Heart right ventricle (tissue), 16 donors: ENCODE data around the gene ANKRD33B. TPM values are rescaled to one million over a fixed set of nuclear protein-coding genes. Genes with fewer than 3 reads are reported as not detected.

Source experiments
- ATAC-seq, 8 donors: fragments of 200-7000 bp; cut with Tn5 transposase; one replicate each; pipeline ENCODE4 v1.9.1; 2020; ENCODE audit warnings: mild to moderate bottlenecking in 8 of 8, moderate library complexity in 8 of 8, moderate number of reproducible peaks in 1 of 8
- DNase-seq, 2 donors: peaks; one replicate each; pipeline ENCODE4 v3.0.0-alpha.2; 2020
- H3K27ac ChIP-seq, 10 donors: fragments of 200-600 bp; sonication (generic) in 2 of 10; one replicate each; pipeline versions ENCODE4 v1.5.0 to v1.8.0; 2020 to 2022; ENCODE audit warnings: mild to moderate bottlenecking in 3 of 10
- H3K27me3 ChIP-seq, 7 donors: fragments of 200-600 bp; one replicate each; pipeline ENCODE4 v1.8.0; 2021 to 2022; ENCODE audit warnings: mild to moderate bottlenecking in 2 of 7
- H3K36me3 ChIP-seq, 9 donors: fragments of 200-600 bp; sonication (generic) in 1 of 9; one replicate each; pipeline versions ENCODE4 v1.5.0 to v1.8.0; 2020 to 2022; ENCODE audit warnings: mild to moderate bottlenecking in 2 of 9
- H3K4me1 ChIP-seq, 9 donors: fragments of 200-600 bp; sonication (generic) in 1 of 9; one replicate each; pipeline versions ENCODE4 v1.5.0 to v1.8.0; 2020 to 2022; ENCODE audit warnings: mild to moderate bottlenecking in 4 of 9
- H3K4me3 ChIP-seq, 10 donors: fragments of 200-600 bp; sonication (generic) in 2 of 10; one replicate each; pipeline versions ENCODE4 v1.5.0 to v1.8.0; 2020 to 2022; ENCODE audit warnings: mild to moderate bottlenecking in 7 of 10, moderate library complexity in 2 of 10
- H3K9me3 ChIP-seq, 11 donors: fragments of 200-600 bp in 10 of 11; sonication (generic) in 2 of 11; one replicate each; pipeline versions ENCODE4 v1.5.0 to v1.8.0; 2013 to 2022; ENCODE audit warnings: mild to moderate bottlenecking in 2 of 11, control low read depth in 1 of 11, moderate library complexity in 1 of 11
- CTCF ChIP-seq, 9 donors: fragments of 200-600 bp; sonication (generic) in 2 of 9; IDR thresholded peaks; one replicate each; pipeline versions ENCODE4 v1.5.0 to v1.8.0; 2021 to 2022; ENCODE audit warnings: antibody characterized with exemption in 9 of 9, mild to moderate bottlenecking in 5 of 9, moderate library complexity in 1 of 9
- WGBS, 2 donors: extraction: QIAGEN DNeasy Blood & Tissue Kit; methylation state at CpG; one replicate each; pipeline ENCODE4 v1.1.7; 2013; ENCODE audit warnings: inconsistent platforms in 1 of 2; 5-methylcytosine and 5-hydroxymethylcytosine counted together
- intact Hi-C, 10 donors: fragments of 100-400 bp; cut with DNase I; formaldehyde crosslinking; loops; one replicate each; pipeline versions ENCODE4 v1.11.1 to v1.14.2; 2022
- polyA plus RNA-seq, 2 donors: library from polyadenylated mRNA; stranded (reverse); fragments of 200-250 nt; gene quantifications; one replicate each; pipeline ENCODE4 v1.2.3, GENCODE V29; 2013
- total RNA-seq, 10 donors: library from RNA; stranded (reverse); fragmentation: NEBNext Ultra II Directional in 3 of 10; extraction: Animal tissue kit (Norgen Biotek cat#: 25700) in 3 of 10; gene quantifications; one replicate each; pipeline versions ENCODE4 v1.2.1 to v1.2.4, GENCODE V29; 2021 to 2023
- donor health status: Arrhythmogenic right ventricular cardiomyopathy.
- donor health status: ischemic (EF 13 %, LVEDD 7.1; RV severe dilation, severe dysfunction).
- donor health status: healthy with polysubstance abuse.
- donor health status: DM: no; HTN: yes; CAD: no.
- donor health status: DM: no; HTN: no; CAD: no.
- donor health status: ischemic (EF 25% LVEDD 6.9; RV normal size, moderate dysfunction).
- donor health status: ischemic (EF 25% LVEDD 5.7; RV mildly dilated, moderate dysfunction).
- donor health status: healthy.
- donor health status: DM: yes; HTN: yes; CAD: no.
- donor health status: Ischemic cardiomyopathy.
- donor health status: ischemic (EF 35%, LVEDD 5.7; RV mildly dilated, moderate dysfunction).
- donor health status: nonischemic (EF 11% LVEDD 7.7; RV severe dilation, severe dysfunction).
- donor health status: DM: yes; HTN: yes; CAD: no.
- donor health status: PGD.
- donor health status: ischemic (EF 29% LVEDD 5.4; RV normal size, mild dysfunction).
- donor health status: nonischemic (EF 23%, LVEDD 6.1; RV moderate dilation, normal function).

Gene ANKRD33B
- total and polyA plus RNA-seq, 12 donors: 0.46 to 33.0 (median 13.3) TPM

- H3K4me3 ChIP-seq: no peak overlapping the region
- intact Hi-C loops: loop anchor here in 2 of 10 donors (5.0 to 10.0 kb wide), 2 partner anchors 67 to 89 kb away; no protein-coding TSS in a partner anchor
- TF ChIP-seq CTCF (IDR thresholded peaks at IDR 0.05): no peak
- DNase-seq (no peak), ATAC-seq (no peak)
- no peaks in the 10 kb centered on the region for H3K9me3 ChIP-seq
- H3K36me3 ChIP-seq: no peaks in the 10 kb centered on the region
- peaks cover 0 to 32% (median 8%) of the 10 kb centered on the region in 9 donors for H3K4me1 ChIP-seq
- 88 to 90% methylated on average over 3 of the region's 3 CpGs for WGBS, 2 donors
- peaks cover 0 to 3% (median 0%) of the 10 kb centered on the region in 7 donors for H3K27me3 ChIP-seq
- H3K27ac ChIP-seq: peak overlapping the region in 2 of 10 donors; percentile 28 to 36
Measured at GRCh38 chr5:10551782-10552138, 12.1 kb upstream of the ANKRD33B start.

DNA sequence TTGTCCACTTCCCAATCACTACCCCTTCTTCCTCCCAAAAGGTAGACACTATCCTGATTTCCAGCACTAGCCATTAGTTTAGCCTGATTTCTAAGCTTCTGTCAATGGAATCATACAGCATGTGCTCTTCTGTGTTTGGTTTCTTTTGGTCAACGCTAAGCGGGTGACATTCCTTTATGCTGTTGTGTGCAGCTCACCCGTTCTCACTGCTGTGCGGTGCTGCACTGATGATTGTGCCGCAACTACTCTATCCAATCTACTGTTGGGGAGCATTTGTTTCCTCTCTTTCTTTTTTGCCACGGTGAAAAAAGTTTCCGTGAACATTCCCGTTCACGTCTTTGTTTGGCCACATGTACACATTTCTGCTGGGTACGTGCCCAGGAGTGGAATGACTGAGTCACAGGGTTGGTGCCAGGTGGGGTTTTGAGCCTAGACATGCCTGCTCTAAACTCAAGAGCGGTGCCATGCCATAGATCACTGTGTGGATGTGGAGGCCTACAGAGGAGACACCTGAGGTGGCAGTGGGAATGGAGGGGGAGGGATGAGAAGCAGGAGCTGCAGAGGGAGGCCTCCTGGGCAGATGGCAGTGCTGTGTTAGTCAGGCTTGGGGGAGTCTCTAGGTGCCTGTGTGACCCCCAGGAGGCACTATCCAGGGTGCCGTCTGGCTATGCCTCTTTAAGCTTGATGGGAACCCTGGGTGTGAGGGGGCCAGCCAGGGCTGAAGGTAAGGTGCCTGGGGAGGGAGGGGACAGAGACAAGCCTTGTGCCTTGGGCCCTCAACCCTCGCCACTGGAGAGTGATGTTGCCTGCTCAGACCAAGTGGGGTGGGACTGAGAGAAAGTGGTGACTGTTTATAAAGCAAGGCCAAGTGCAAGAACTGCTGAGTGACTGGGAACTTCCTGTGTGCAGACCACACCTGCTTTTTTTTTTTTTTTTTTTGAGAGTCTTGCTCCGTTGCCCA, 11.4 kb upstream of the ANKRD33B start:
- 88 to 91% methylated on average over 14 of the region's 14 CpGs for WGBS, 2 donors
- Histone ChIP-seq H3K4me3 (no peak overlapping the region), H3K27ac (peak overlapping the region in 1 of 10 donors; percentile 28), H3K36me3 (no peaks in the 10 kb centered on the region), H3K27me3 (no peaks in the 10 kb centered on the region), H3K9me3 (no peaks in the 10 kb centered on the region), H3K4me1 (peaks cover 0 to 37% (median 8%) of the 10 kb centered on the region in 9 donors)
- ATAC-seq (peak in 2 of 8 donors; percentile 13 to 40), DNase-seq (no peak)
- no peak for TF ChIP-seq CTCF (IDR thresholded peaks at IDR 0.05)
- intact Hi-C loops: loop anchor here in 2 of 10 donors (5.0 to 10.0 kb wide), 2 partner anchors 68 to 90 kb away; no protein-coding TSS in a partner anchor

- 87% methylated on average over 7 of the region's 7 CpGs for WGBS, 2 donors
- intact Hi-C loops: loop anchor here in 2 of 10 donors (5.0 to 10.0 kb wide), 2 partner anchors 69 to 91 kb away; no protein-coding TSS in a partner anchor
- no peak overlapping the region for H3K27ac ChIP-seq
- TF ChIP-seq CTCF (IDR thresholded peaks at IDR 0.05): no peak
- H3K4me3 ChIP-seq: no peak overlapping the region
- H3K4me1 ChIP-seq: peaks cover 0 to 37% (median 8%) of the 10 kb centered on the region in 9 donors
- DNase-seq (no peak), ATAC-seq (no peak)
- H3K36me3 ChIP-seq: no peaks in the 10 kb centered on the region
- H3K9me3 ChIP-seq: no peaks in the 10 kb centered on the region
- no peaks in the 10 kb centered on the region for H3K27me3 ChIP-seq
Measured at GRCh38 chr5:10553476-10553875, 10.4 kb upstream of the ANKRD33B start.

DNA sequence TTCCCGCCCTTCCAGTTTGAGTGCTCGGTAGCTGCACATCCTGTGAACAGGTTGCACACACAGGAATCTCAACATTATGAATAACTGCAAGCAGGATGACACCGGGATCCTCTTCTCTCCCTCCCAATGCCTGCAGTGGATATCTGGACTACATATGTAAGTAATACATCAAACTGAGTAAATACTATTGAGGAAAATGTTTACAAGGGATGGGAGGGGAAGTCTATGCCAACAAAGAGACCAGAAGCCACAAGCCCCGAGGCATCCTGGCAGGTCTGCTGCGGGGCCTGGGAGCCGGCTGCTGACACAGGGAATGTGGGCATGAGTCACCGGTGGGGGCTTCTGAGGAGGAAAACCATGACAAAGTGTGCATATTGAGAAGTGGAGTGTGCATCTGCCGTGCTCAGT, 8.6 kb upstream of the ANKRD33B start:
- intact Hi-C loops: loop anchor here in 1 of 10 donors (10.0 kb wide), 1 partner anchor 70 kb away; no protein-coding TSS in a partner anchor
- TF ChIP-seq CTCF (IDR thresholded peaks at IDR 0.05): no peak

More for the DNA sequence above, 8.6 kb upstream of the ANKRD33B start:
- ATAC-seq: no peak
- Histone ChIP-seq H3K27me3 (no peaks in the 10 kb centered on the region), H3K27ac (no peak overlapping the region), H3K9me3 (no peaks in the 10 kb centered on the region), H3K4me1 (peaks cover 0 to 37% (median 8%) of the 10 kb centered on the region in 9 donors), H3K4me3 (no peak overlapping the region), H3K36me3 (no peaks in the 10 kb centered on the region)
- WGBS, 2 donors: 82 to 83% methylated on average over 8 of the region's 8 CpGs
- DNase-seq: no peak
